SKM-1 treated with dmso at 0.1 percent for 144 hours (cell line): ENCODE data around the gene CASS4.
"Not testable (repeated sequence)": the region's sequence is repeated elsewhere in the genome, so short reads cannot be mapped to it uniquely, and the experiment has no call there.

ENCODE experiments used
- DNase-seq: peaks from one replicate; lab custom pipeline; 2025; ENCODE audit not compliant: unreplicated experiment; lab: John Stamatoyannopoulos, UW

Gene CASS4

GRCh38 chr20:56392132-56392880 lies 19.8 kb upstream of the CASS4 start, which contains the start of the genes AURKA and CSTF1:
AURKA (minus strand) TSS chr20:56392215; CDS start chr20:56388197, 4,018 bp downstream.
CSTF1 (plus strand) TSS chr20:56392645; CDS start chr20:56395553, 2,908 bp downstream.
- DNase-seq, result peak; percentile 96

- DNase-seq, result peak; percentile 8
Observed at GRCh38 chr20:56392881-56393482, 19.1 kb upstream of the CASS4 start.

- DNase-seq, result no peak
Observed at GRCh38 chr20:56393653-56394052, 18.4 kb upstream of the CASS4 start.

- no peak for DNase-seq
Observed at GRCh38 chr20:56395166-56395565, 16.9 kb upstream of the CASS4 start.

GRCh38 chr20:56400001-56400640 lies 11.9 kb upstream of the CASS4 start:
- peak; percentile 59 for DNase-seq

GRCh38 chr20:56403465-56403864 lies 8.6 kb upstream of the CASS4 start:
- no peak for DNase-seq

GRCh38 chr20:56405356-56405755 lies 6.7 kb upstream of the CASS4 start:
- DNase-seq, result not testable (repeated sequence)

GRCh38 chr20:56406910-56407309 lies 5.2 kb upstream of the CASS4 start:
- no peak for DNase-seq

- DNase-seq, result peak; percentile 34
Observed at GRCh38 chr20:56409521-56409920, 2.5 kb upstream of the CASS4 start.

- DNase-seq, result no peak
Observed at GRCh38 chr20:56409956-56410355, 2.1 kb upstream of the CASS4 start.

GRCh38 chr20:56411287-56411686 lies 773 bp upstream of the CASS4 start:
- not testable (repeated sequence) for DNase-seq

- DNase-seq, result no peak
Observed at GRCh38 chr20:56412473-56412790, 372 bp downstream of the CASS4 start.

GRCh38 chr20:56412949-56413348 lies 889 bp downstream of the CASS4 start:
- no peak for DNase-seq

- DNase-seq, result no peak
Observed at GRCh38 chr20:56414842-56415765, 3.0 kb downstream of the CASS4 start.

- no peak for DNase-seq
Observed at GRCh38 chr20:56417402-56417801, 5.3 kb downstream of the CASS4 start.

- DNase-seq, result no peak
Observed at GRCh38 chr20:56417911-56418310, 5.9 kb downstream of the CASS4 start.

- no peak for DNase-seq
Observed at GRCh38 chr20:56418385-56418861, 6.4 kb downstream of the CASS4 start.

GRCh38 chr20:56420028-56420427 lies 8.0 kb downstream of the CASS4 start:
- no peak for DNase-seq

GRCh38 chr20:56420940-56421688 lies 9.1 kb downstream of the CASS4 start:
- DNase-seq, result no peak
